Esophagus muscularis mucosa (tissue), 4 donors: Measurements from ENCODE around the gene TRIM36.

Experiments
- EP300 ChIP-seq: sonication (generic); formaldehyde crosslinking; IDR thresholded peaks from one replicate; pipeline ENCODE4 v1.6.1; 2017; ENCODE audit warnings: antibody characterized with exemption
- POLR2A ChIP-seq: fragments of 450-650 bp; IDR thresholded peaks from one replicate; pipeline ENCODE4 v1.6.1; 2017; ENCODE audit warnings: antibody characterized with exemption, moderate library complexity, mild to moderate bottlenecking, low read depth
- POLR2AphosphoS5 ChIP-seq, 2 donors: sonication (generic); formaldehyde crosslinking; IDR thresholded peaks; one replicate each; pipeline ENCODE4 v1.6.1; 2017; ENCODE audit warnings: antibody characterized with exemption in 2 of 2
- TF ChIP-seq, protein P1 (sequence below), 3 experiments: fragments of 200-600 bp in 2 of 3; fragments of 450-650 bp in 1 of 3; sonication (generic) in 2 of 3; IDR thresholded peaks; one replicate each; pipeline ENCODE4 v1.5.1; 2017 to 2019; ENCODE audit warnings: antibody characterized with exemption in 3 of 3, mild to moderate bottlenecking in 2 of 3, moderate library complexity in 1 of 3

- TF ChIP-seq, protein P1, sequence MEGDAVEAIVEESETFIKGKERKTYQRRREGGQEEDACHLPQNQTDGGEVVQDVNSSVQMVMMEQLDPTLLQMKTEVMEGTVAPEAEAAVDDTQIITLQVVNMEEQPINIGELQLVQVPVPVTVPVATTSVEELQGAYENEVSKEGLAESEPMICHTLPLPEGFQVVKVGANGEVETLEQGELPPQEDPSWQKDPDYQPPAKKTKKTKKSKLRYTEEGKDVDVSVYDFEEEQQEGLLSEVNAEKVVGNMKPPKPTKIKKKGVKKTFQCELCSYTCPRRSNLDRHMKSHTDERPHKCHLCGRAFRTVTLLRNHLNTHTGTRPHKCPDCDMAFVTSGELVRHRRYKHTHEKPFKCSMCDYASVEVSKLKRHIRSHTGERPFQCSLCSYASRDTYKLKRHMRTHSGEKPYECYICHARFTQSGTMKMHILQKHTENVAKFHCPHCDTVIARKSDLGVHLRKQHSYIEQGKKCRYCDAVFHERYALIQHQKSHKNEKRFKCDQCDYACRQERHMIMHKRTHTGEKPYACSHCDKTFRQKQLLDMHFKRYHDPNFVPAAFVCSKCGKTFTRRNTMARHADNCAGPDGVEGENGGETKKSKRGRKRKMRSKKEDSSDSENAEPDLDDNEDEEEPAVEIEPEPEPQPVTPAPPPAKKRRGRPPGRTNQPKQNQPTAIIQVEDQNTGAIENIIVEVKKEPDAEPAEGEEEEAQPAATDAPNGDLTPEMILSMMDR (IDR thresholded peaks at IDR 0.05) = no peak
- TF ChIP-seq POLR2AphosphoS5 (IDR thresholded peaks at IDR 0.05) (no peak), POLR2A (no peak), EP300 (no peak)
Measured at GRCh38 chr5:115109840-115110239, 59.9 kb downstream of the TRIM36 start.
